ENCODE data around the gene VLDLR. TPM values are rescaled to one million over a fixed set of nuclear protein-coding genes. Genes with fewer than 3 reads are reported as not detected.

VLDLR gene
- polyA plus RNA-seq (2012; ENCODE audit: insufficient read depth, insufficient read length) = 18.4 TPM

- DNase-seq (ENCODE audit: low read depth, low spot score) = peak; percentile 38
- H3K4me3 ChIP-seq (ENCODE audit: low read length) = peak within 1 kb of the TSS; percentile 69
These were observed at the start of gene VLDLR for GRCh38 chr9:2621722-2622460. VLDLR (plus strand) TSS chr9:2621787; CDS start chr9:2622190, 403 bp downstream.

- DNase-seq (ENCODE audit: low read depth, low spot score) = no peak
- no peak overlapping the region for H3K4me3 ChIP-seq (ENCODE audit: low read length)
These were observed 47.4 kb upstream of the VLDLR start for GRCh38 chr9:2574203-2574602.

- no peak for DNase-seq (ENCODE audit: low read depth, low spot score)
These were observed 45.0 kb upstream of the VLDLR start for GRCh38 chr9:2576631-2577030.

GRCh38 chr9:2583308-2584013, 38.1 kb upstream of the VLDLR start:
- no peak for DNase-seq (ENCODE audit: low read depth, low spot score)
- H3K4me3 ChIP-seq (ENCODE audit: low read length) = no peak overlapping the region

More at GRCh38 chr9:2576631-2577030, 45.0 kb upstream of the VLDLR start:
- no peak overlapping the region for H3K4me3 ChIP-seq (ENCODE audit: low read length)

- H3K4me3 ChIP-seq (ENCODE audit: low read length) = no peak overlapping the region
- no peak for DNase-seq (ENCODE audit: low read depth, low spot score)
These were observed 29.6 kb upstream of the VLDLR start for GRCh38 chr9:2591967-2592366.

- no peak overlapping the region for H3K4me3 ChIP-seq (ENCODE audit: low read length)
- DNase-seq (ENCODE audit: low read depth, low spot score) = no peak
These were observed 27.8 kb upstream of the VLDLR start for GRCh38 chr9:2593744-2594143.

- no peak overlapping the region for H3K4me3 ChIP-seq (ENCODE audit: low read length)
- no peak for DNase-seq (ENCODE audit: low read depth, low spot score)
These were observed 25.6 kb upstream of the VLDLR start for GRCh38 chr9:2595973-2596372.

GRCh38 chr9:2597483-2597882, 24.1 kb upstream of the VLDLR start:
- H3K4me3 ChIP-seq (ENCODE audit: low read length) = no peak overlapping the region
- DNase-seq (ENCODE audit: low read depth, low spot score) = no peak

GRCh38 chr9:2599896-2600295, 21.7 kb upstream of the VLDLR start:
- no peak overlapping the region for H3K4me3 ChIP-seq (ENCODE audit: low read length)
- DNase-seq (ENCODE audit: low read depth, low spot score) = no peak

GRCh38 chr9:2600307-2600706, 21.3 kb upstream of the VLDLR start:
- DNase-seq (ENCODE audit: low read depth, low spot score) = no peak
- H3K4me3 ChIP-seq (ENCODE audit: low read length) = no peak overlapping the region

- DNase-seq (ENCODE audit: low read depth, low spot score) = no peak
- no peak overlapping the region for H3K4me3 ChIP-seq (ENCODE audit: low read length)
These were observed 19.7 kb upstream of the VLDLR start for GRCh38 chr9:2601785-2602378.

- no peak overlapping the region for H3K4me3 ChIP-seq (ENCODE audit: low read length)
These were observed 18.9 kb upstream of the VLDLR start for GRCh38 chr9:2602704-2603116.

GRCh38 chr9:2603621-2604020, 18.0 kb upstream of the VLDLR start:
- DNase-seq (ENCODE audit: low read depth, low spot score) = no peak
- H3K4me3 ChIP-seq (ENCODE audit: low read length) = no peak overlapping the region

More at GRCh38 chr9:2602704-2603116, 18.9 kb upstream of the VLDLR start:
- DNase-seq (ENCODE audit: low read depth, low spot score) = no peak

GRCh38 chr9:2605246-2605645, 16.3 kb upstream of the VLDLR start:
- H3K4me3 ChIP-seq (ENCODE audit: low read length) = no peak overlapping the region
- no peak for DNase-seq (ENCODE audit: low read depth, low spot score)

GRCh38 chr9:2608276-2608675, 13.3 kb upstream of the VLDLR start:
- no peak overlapping the region for H3K4me3 ChIP-seq (ENCODE audit: low read length)
- no peak for DNase-seq (ENCODE audit: low read depth, low spot score)

GRCh38 chr9:2610985-2611384, 10.6 kb upstream of the VLDLR start:
- no peak overlapping the region for H3K4me3 ChIP-seq (ENCODE audit: low read length)
- DNase-seq (ENCODE audit: low read depth, low spot score) = no peak

- no peak overlapping the region for H3K4me3 ChIP-seq (ENCODE audit: low read length)
- DNase-seq (ENCODE audit: low read depth, low spot score) = no peak
These were observed 9.6 kb upstream of the VLDLR start for GRCh38 chr9:2611961-2612360.

GRCh38 chr9:2613730-2614271, 7.8 kb upstream of the VLDLR start:
- no peak for DNase-seq (ENCODE audit: low read depth, low spot score)
- H3K4me3 ChIP-seq (ENCODE audit: low read length) = no peak overlapping the region

- DNase-seq (ENCODE audit: low read depth, low spot score) = no peak
- H3K4me3 ChIP-seq (ENCODE audit: low read length) = no peak overlapping the region
These were observed 6.1 kb upstream of the VLDLR start for GRCh38 chr9:2615497-2615896.

All from Jurkat, Clone E6-1 (cell line).